NCI-H82 (cell line): ENCODE results near the gene LATS2.
"Not testable (repeated sequence)": the region's sequence is repeated elsewhere in the genome, so short reads cannot be mapped to it uniquely, and the experiment has no call there.

ENCODE experiments used
- DNase-seq: peaks from one replicate; lab custom pipeline; 2025; lab: John Stamatoyannopoulos, UW

The LATS2 gene

GRCh38 chr13:20991741-20992520, 69.5 kb downstream of the LATS2 start:
- no peak for DNase-seq

DNA sequence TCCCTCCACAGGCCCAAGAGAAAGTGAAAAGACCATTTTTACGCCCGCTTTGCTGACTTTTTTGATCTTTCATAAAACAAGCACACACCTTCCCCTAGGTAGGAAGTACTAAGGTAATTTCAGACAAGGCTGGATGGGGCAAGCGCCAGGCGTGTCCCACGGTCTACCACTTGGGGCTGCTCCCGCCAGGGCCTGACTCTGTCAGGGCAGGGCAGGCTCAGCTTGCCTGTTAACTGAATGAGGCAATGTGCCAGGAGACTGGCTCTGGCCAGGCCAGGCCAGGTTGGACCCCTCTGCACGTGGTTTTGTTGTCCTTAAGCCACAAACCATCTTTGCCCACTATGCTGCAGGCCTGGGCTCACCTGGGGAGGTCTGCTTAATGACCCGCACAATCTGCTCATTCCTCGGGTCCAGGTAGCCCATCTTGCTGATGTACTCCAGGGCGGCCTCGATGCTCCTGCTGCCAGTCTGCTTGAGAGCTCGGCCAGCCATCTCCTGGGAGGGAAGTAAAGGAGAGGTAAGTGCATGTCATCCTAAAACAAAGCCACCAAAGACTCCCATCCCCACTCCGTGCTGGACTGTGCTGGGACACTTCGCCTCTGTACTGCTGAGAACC, 70.4 kb downstream of the LATS2 start:
- DNase-seq: no peak

GRCh38 chr13:20989656-20990321, 71.6 kb downstream of the LATS2 start:
- DNase-seq: no peak

- no peak for DNase-seq
Observed at GRCh38 chr13:20988909-20989655, 72.3 kb downstream of the LATS2 start.

DNA sequence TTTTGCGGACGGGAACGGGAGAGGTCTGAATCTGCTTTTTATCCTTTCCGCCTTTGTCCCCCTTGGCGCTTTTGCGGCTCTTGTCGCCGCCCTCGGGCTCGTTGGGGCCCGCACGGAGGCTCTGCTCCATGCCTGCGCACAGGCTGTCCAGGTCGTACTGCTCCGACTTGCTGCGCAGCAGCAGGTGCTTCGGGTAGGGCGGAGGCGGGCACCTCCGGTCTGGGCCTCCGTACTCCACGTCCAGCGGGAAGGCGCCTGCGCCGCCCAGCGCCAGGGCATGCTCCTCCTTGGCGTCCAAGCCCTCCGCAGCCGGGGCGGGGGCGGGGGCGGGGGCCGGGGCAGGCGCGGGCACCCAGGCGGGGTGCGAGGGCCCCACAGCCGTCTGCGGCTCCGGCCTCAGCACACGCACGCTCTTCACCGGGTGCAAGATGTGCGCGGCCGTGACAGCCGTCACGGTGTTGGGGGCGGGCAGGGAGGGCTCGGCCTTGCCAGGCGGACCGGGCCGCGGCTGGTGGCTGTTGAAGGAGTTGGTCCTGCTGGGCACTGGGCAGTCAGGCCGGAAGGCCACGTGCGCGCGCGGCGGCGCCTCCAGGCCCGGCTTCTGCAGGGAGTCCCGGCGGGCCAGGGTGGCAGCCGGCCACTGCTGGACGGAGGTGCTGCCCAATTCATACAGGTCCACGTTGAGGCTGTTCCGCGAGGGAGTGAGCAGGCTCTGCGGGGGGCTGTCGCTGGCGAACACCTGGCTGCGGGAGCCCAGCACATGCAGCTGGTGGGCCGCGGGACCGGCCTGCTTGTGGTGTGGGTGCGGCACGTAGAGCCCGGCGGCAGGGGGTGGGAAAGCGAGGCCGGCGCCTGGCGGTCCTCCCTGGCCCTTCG, 73.1 kb downstream of the LATS2 start:
- DNase-seq: no peak

DNA sequence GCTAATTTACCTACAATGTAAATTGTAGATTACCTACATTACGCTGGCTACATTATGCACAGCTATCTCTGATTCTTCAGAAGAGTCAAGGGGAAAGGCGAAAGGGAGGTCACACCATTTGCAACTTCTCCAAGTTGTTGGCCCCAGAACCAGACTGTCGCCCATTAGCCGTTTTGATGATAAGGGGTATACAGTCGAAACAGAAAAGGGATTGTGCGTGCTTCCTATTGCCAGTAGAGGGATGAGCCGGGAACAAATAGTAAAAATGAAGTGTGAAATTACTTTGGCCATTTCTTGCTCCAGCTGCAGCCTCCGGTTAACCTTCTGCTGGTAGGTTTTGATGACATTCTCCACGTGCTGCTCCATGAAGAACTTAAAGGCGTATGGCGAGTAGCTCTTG, 73.8 kb downstream of the LATS2 start:
- peak; percentile 19 for DNase-seq

- DNase-seq: no peak
Observed at GRCh38 chr13:20984879-20985278, 76.5 kb downstream of the LATS2 start.

DNA sequence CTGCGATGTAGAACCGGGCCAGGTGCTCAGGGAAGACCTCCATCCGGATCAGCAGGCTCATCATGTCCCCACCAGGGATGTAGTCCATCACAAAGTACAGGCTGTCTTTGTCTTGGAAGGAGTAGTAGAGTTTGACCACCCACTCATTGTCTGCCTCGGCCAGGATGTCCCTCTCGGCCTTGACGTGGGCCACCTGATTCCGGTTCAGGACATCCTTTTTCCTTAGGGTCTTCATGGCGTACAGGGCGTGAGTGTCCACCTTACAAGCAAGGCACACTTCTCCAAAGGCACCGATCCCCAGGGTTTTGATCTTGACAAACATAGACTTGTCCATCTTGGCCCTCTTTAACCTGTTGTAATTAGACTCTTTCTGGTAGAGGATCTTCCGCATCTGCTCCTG, 78.0 kb downstream of the LATS2 start:
- no peak for DNase-seq

- DNase-seq: no peak
Observed at GRCh38 chr13:20981370-20982095, 79.9 kb downstream of the LATS2 start.

- no peak for DNase-seq
Observed at GRCh38 chr13:20980899-20981298, 80.5 kb downstream of the LATS2 start.

DNA sequence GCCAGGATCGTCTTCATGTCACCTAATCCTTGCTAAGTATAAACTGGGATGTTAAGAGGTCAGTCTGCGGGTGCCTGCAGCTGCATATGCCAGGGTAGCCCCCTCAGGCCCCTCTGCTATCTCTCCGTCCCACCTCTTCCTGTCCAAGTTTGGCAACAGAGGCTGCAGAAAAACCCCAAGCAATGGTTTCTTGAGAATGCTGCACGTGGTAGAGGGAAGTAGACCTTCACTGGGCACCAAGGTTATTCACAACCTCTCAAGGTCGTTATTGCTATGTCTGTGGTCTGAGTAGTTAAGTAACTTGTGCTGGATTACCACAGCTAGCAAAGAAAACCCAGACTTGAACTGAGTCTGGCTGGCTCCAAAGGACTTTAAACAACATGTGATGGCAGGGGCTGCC, 81.0 kb downstream of the LATS2 start:
- DNase-seq: no peak

GRCh38 chr13:20977394-20977793, 84.0 kb downstream of the LATS2 start:
- DNase-seq: no peak

- DNase-seq: no peak
Observed at GRCh38 chr13:20974981-20975585, 86.3 kb downstream of the LATS2 start.

DNA sequence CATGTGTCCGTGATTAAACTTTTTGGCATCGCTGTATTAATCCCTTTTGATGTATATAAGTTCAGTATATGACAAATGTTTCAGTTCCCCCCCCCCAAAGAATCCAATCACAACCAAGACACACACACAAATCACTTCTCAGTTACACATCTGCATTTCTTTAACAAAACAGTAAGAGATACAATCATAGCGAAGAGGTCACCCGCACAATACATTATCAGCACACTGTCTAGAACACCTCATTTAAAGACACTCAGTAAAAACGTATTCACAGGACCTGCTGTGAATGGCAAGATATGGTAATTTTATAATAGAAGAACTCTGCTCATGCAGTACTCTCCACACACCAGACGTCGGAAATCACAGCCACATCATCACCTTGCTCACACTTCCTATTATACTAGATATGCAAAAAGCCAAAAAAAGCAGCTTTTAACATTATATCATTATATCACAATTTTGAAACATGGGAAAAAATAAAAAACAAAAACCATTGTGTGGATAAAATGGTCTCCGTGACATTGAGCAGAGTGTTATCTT, 87.4 kb downstream of the LATS2 start:
- no peak for DNase-seq

GRCh38 chr13:20972731-20973130, 88.7 kb downstream of the LATS2 start:
- no peak for DNase-seq

DNA sequence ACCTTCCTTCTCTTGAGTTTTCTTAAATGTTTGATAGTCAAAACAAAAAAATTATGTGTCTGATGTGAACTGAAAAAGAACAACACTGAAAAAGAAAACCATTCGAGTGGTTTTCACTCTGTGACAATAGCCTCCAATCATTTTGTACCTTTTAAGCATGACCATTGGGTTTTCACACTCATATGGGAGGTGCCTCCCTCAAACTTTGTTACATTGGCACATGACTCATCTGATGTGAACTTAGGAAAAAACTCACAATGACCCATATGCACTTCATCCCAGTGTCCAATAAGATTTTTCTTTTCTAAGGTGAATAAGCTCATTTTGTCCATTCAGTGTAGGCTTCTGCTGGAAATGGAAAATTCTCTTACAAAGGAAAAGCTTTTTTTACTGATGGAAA, 92.2 kb downstream of the LATS2 start:
- DNase-seq: no peak

DNA sequence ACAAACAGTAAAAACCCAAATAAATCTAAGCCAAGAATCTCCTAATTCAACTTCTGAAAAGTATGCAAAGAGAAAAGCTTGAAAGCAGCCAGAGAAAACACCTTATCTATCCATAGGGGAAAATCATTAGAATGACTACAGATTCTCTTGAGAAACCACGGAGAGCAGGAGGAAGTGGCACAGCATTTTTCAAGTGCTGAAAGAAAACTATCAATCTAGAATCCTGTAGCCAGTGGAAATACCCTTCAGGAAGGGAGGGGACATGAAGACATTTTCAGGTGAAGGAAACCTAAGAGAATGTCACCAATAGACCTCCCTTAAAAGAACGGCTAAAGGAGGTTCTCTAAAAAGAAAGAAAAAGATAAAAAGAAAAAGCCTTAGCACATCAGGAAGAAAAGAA, 92.6 kb downstream of the LATS2 start:
- DNase-seq: no peak

- no peak for DNase-seq
Observed at GRCh38 chr13:20967340-20967739, 94.0 kb downstream of the LATS2 start.

- DNase-seq: no peak
Observed at GRCh38 chr13:20964904-20965303, 96.5 kb downstream of the LATS2 start.

GRCh38 chr13:20961663-20962062, 99.7 kb downstream of the LATS2 start:
- DNase-seq: not testable (repeated sequence)
